Immature natural killer cell (primary cell): Measurements from ENCODE around the gene KCNMB2. TPM values are rescaled to one million over a fixed set of nuclear protein-coding genes. Genes with fewer than 3 reads are reported as not detected.
"Not testable (repeated sequence)": the region's sequence is repeated elsewhere in the genome, so short reads cannot be mapped to it uniquely, and the experiment has no call there.

Experiments
- DNase-seq, 3 donors: peaks; one replicate each; pipeline ENCODE4 v3.0.0; 2022; ENCODE audit warnings: mixed read lengths in 1 of 3
- H3K27ac Mint-ChIP-seq, 6 donors: one replicate each; pipeline ENCODE4 v1.8.0; 2020; ENCODE audit warnings: mixed read lengths in 6 of 6, mild to moderate bottlenecking in 5 of 6, inconsistent platforms in 4 of 6, moderate library complexity in 3 of 6
- H3K27me3 Mint-ChIP-seq, 3 donors: one replicate each; pipeline ENCODE4 v1.8.0; 2020 to 2021; ENCODE audit warnings: low read depth in 3 of 3, mild to moderate bottlenecking in 3 of 3, mixed read lengths in 3 of 3, moderate library complexity in 3 of 3, inconsistent platforms in 1 of 3
- H3K36me3 Mint-ChIP-seq, 3 donors: one replicate each; pipeline ENCODE4 v1.8.0; 2020; ENCODE audit warnings: mixed read lengths in 3 of 3, inconsistent platforms in 2 of 3, mild to moderate bottlenecking in 2 of 3
- H3K4me1 Mint-ChIP-seq, 2 donors: one replicate each; pipeline ENCODE4 v1.8.0; 2020; ENCODE audit warnings: inconsistent platforms in 2 of 2, mild to moderate bottlenecking in 2 of 2, mixed read lengths in 2 of 2, moderate library complexity in 1 of 2
- H3K4me3 Mint-ChIP-seq, 5 donors: one replicate each; pipeline ENCODE4 v1.8.0; 2020; ENCODE audit warnings: mild to moderate bottlenecking in 5 of 5, mixed read lengths in 5 of 5, inconsistent platforms in 3 of 5, moderate library complexity in 3 of 5
- H3K9me3 Mint-ChIP-seq, 6 donors: one replicate each; pipeline ENCODE4 v1.8.0; 2020; ENCODE audit warnings: mild to moderate bottlenecking in 6 of 6, mixed read lengths in 6 of 6, inconsistent platforms in 4 of 6, moderate library complexity in 3 of 6
- polyA plus RNA-seq, 3 donors: library from polyadenylated mRNA; unstranded; fragments of 300-500 nt; fragmentation: Illumina TruSeq; gene quantifications; one replicate each; pipeline ENCODE4 v1.2.3, GENCODE V29; 2021

Gene KCNMB2
- polyA plus RNA-seq, 3 donors from 2014 or later: not detected

DNA sequence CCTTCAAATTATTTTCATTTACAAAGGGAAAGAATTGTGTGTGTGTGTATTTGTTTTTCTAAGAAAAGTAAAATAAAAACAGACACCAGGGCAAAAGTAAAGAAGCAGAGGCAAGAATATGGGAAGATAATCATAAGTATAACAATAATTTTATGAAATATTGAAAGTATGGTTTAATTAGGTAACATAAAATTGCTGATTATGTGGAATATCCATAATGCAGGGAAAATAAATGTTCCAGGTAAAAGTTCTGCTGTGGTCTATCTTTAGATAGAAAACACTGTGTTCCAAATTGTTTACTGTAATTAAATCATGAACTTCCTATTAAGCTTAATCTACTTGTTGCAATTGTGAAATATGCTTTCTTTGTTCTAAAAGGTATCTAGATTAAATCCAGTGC is 25.7 kb upstream of the KCNMB2 start:
- no peaks in the 10 kb centered on the region for H3K27me3 Mint-ChIP-seq
- no peaks in the 10 kb centered on the region for H3K4me1 Mint-ChIP-seq

DNA sequence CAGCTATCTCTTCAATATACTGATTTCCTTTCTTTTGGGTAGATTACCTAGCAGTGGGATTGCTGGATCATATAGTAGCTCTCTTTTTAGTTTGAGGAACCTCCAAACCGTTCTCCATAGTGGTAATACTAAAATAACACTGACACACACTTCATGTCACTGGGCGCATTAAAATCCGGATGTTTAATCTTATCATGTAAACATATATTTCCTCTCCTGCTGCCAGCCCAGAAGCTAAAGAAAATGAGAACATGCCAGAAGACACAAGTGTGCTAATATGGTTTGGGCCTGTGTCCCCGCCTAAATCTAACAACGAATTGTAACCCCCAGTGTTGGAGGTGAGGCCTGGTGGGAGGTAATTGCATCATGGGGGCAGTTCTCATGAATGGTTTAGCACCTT is 23.6 kb upstream of the KCNMB2 start:
- no peak for DNase-seq
- Mint-ChIP-seq H3K4me3 (no peak overlapping the region), H3K27ac (no peak overlapping the region), H3K4me1 (no peaks in the 10 kb centered on the region), H3K27me3 (no peaks in the 10 kb centered on the region), H3K9me3 (peaks cover 0 to 3% (median 0%) of the 10 kb centered on the region in 6 donors), H3K36me3 (no peaks in the 10 kb centered on the region)

More for the DNA sequence above, 25.7 kb upstream of the KCNMB2 start:
- peaks cover 0 to 3% (median 0%) of the 10 kb centered on the region in 6 donors for H3K9me3 Mint-ChIP-seq
- no peak overlapping the region for H3K4me3 Mint-ChIP-seq
- H3K36me3 Mint-ChIP-seq: no peaks in the 10 kb centered on the region
- H3K27ac Mint-ChIP-seq: no peak overlapping the region
- no peak for DNase-seq

DNA sequence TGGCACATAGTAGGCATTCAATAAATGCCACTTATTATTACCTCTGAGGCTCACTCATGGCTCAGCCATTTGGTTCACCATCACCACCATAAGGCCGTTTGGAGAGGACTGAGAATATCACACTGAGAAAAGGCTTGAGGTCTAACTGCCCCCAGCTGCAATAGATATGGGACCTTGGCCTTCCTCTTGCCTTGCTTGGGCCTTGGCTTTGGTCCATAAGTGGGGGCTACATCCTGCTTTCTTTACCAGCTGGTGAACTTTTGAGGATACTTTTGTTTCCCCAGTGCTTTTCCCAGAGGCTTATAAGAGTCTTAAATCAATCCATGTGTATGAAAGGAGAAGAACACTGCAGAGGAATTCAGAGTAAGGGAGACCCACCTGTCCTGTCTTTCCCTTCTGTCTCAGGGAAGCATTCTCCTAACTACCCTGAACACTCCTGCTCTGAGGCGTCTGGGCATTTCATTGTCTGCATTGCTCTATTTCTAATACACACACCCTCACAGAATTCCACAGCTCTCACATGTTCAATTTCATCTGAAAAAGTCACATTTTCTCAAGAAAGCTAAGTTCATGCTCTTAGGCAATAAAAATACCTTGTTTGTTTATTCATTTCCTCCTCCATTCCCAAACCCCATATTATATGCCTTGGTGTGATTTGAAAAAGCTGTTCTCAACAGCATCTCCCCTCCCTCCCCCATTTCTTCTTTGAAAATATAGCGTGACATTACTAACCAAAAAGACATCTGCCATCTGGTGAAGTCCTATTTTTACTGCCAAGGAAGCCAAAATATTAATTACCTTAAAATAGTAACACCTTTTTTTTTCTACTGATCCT is 22.5 kb upstream of the KCNMB2 start:
- no peaks in the 10 kb centered on the region for H3K4me1 Mint-ChIP-seq
- no peaks in the 10 kb centered on the region for H3K27me3 Mint-ChIP-seq
- peaks cover 0 to 3% (median 0%) of the 10 kb centered on the region in 6 donors for H3K9me3 Mint-ChIP-seq
- H3K36me3 Mint-ChIP-seq: no peaks in the 10 kb centered on the region
- H3K27ac Mint-ChIP-seq: no peak overlapping the region
- no peak overlapping the region for H3K4me3 Mint-ChIP-seq
- no peak for DNase-seq

DNA sequence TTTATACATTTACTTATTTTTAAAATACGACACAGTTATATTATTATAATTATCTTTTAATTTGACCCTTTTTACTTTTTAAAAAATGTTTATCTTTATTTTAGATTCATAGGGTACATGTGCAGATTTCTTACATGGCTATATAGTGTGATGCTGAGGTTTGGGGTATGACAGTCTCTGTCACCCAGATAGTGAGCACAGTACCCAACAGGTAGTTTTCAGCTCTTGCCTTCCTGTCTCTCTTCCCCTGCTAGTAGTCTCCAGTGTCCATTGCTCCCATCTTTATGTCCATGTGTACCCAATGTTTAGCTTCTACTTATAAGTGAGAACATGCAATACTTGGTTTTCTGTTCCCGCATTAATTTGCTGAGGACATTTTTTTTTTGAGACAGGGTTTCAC is 21.8 kb upstream of the KCNMB2 start:
- Mint-ChIP-seq H3K4me1 (no peaks in the 10 kb centered on the region), H3K4me3 (no peak overlapping the region), H3K9me3 (peaks cover 0 to 3% (median 0%) of the 10 kb centered on the region in 6 donors)

DNA sequence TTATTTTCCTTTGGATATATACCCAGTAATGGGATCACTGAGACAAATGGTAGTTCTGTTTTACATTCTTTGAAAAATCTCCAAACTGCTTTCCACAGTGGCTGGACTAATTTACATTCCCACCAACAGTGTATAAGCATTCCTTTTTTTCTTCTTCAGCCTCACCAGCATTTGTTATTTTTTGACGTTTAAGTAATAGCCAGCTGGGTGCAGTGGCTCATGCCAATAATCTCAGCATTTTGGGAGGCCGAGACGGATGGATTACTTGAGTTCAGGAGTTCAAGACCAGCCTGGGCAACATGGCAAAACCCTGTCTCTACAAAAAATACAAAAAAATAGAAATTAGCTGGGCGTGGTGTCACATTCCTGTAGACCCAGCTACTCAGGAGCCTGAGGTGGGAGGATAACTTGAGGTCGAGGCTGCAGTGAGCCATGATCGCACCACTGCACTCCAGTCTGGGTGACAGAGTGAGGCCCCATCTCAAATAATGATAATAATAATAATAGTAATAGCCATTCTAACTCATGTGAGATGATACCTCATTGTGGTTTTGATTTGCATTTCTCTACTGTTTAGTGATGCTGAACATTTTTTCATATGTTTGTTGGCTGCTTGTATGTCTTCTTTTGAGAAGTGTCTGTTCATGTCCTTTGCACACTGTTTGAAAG is 21.0 kb upstream of the KCNMB2 start:
- H3K4me1 Mint-ChIP-seq, DNase-seq, H3K36me3 Mint-ChIP-seq, H3K27me3 Mint-ChIP-seq, H3K9me3 Mint-ChIP-seq, H3K27ac Mint-ChIP-seq, H3K4me3 Mint-ChIP-seq: not testable (repeated sequence)

More for the DNA sequence above, 21.8 kb upstream of the KCNMB2 start:
- no peak for DNase-seq
- no peaks in the 10 kb centered on the region for H3K27me3 Mint-ChIP-seq
- no peaks in the 10 kb centered on the region for H3K36me3 Mint-ChIP-seq
- H3K27ac Mint-ChIP-seq: no peak overlapping the region

DNA sequence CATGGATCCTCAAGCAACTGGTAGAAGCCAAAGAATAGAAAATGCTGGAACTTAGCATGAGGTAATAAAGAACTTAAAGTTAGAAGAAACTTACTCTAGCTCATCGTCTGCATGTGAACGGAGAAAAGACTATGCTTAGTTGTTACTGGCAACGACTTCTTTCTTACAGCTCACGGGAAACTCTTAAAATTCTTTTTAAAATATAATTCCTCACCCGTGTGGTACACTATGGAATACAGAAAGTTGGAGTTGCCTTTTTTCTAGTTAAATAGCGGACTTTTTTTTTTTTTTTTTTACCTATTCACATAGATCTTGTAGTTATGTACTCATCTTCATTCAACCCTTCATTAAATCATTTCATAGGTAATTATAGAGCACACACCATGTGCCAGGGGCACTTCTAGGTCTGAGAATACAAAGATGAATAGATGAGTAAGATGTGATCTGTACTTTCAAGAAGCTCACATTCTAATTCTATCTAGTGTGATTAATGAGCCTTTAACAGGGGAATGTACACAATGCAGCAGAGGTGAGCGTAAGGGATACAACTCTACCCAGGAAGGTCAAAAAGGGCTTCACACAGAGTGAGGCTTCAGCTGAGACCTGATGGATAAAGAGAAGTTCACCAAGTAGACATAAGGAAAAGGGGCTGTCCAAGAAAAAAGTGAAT is 18.4 kb upstream of the KCNMB2 start:
- H3K36me3 Mint-ChIP-seq: no peaks in the 10 kb centered on the region
- H3K27me3 Mint-ChIP-seq: no peaks in the 10 kb centered on the region
- H3K4me3 Mint-ChIP-seq: no peak overlapping the region
- H3K27ac Mint-ChIP-seq: no peak overlapping the region
- DNase-seq: no peak
- H3K9me3 Mint-ChIP-seq: peaks cover 0 to 3% (median 0%) of the 10 kb centered on the region in 6 donors
- no peaks in the 10 kb centered on the region for H3K4me1 Mint-ChIP-seq

DNA sequence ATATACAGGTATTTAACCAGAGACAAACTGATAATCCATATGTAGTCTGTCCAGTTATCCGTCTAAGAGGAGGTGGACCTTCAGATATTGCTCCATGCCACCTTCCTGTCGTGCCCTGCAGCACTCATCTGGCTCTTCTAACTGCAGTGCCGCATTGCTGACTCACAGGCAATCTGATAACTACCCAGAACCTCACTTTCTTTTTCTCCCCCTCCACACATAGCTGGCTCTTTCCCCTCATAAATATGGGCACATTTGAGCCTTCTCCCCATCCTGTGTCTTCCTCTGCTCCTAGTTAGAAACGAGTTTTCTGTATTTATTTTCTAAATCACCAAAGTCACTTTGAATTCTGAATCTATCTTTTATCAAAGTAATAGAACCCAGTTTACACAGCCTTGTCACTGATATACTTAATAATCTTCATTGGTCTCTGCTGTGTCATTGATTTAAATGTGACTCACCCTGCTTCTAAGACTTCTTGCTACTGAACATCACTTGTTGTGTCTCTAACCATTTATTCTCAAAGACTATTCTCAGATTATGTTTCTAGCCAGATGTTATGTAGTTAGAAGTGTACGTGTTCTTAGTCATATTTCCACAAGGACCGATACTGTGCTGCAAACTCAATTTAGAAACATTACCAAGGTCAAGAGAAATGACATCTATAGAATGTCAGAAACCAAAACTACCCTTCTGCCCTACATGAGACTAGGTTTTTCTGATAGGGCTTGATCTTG is 17.4 kb upstream of the KCNMB2 start:
- Mint-ChIP-seq H3K36me3 (no peaks in the 10 kb centered on the region), H3K4me3 (no peak overlapping the region), H3K4me1 (no peaks in the 10 kb centered on the region), H3K27ac (no peak overlapping the region), H3K9me3 (peaks cover 0 to 3% (median 0%) of the 10 kb centered on the region in 6 donors), H3K27me3 (peaks cover 0 to 2% (median 0%) of the 10 kb centered on the region in 3 donors)
- DNase-seq: no peak

DNA sequence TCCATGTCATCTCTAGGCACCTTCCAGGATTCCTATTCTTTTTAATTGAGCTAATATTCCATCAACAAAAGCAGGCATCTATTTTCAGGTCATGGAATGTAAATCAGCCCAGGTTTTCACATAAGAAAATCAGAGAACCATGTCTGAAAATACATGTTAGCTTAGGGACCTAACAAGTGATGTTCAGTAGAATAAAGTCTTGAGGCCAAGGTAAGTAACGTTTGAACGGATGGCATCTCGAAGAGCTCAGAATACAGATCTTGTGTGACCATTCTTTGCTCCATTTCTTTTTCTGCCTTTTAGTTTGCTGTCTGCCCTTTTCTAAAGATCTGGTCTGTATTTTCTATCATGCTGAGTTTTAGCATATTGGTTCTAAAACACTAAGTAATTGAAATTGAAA is 16.5 kb upstream of the KCNMB2 start:
- no peak overlapping the region for H3K27ac Mint-ChIP-seq
- no peak overlapping the region for H3K4me3 Mint-ChIP-seq
- H3K27me3 Mint-ChIP-seq: peaks cover 0 to 2% (median 0%) of the 10 kb centered on the region in 3 donors
- no peaks in the 10 kb centered on the region for H3K36me3 Mint-ChIP-seq
- H3K4me1 Mint-ChIP-seq: no peaks in the 10 kb centered on the region
- H3K9me3 Mint-ChIP-seq: peaks cover 0 to 3% (median 0%) of the 10 kb centered on the region in 6 donors
- no peak for DNase-seq

DNA sequence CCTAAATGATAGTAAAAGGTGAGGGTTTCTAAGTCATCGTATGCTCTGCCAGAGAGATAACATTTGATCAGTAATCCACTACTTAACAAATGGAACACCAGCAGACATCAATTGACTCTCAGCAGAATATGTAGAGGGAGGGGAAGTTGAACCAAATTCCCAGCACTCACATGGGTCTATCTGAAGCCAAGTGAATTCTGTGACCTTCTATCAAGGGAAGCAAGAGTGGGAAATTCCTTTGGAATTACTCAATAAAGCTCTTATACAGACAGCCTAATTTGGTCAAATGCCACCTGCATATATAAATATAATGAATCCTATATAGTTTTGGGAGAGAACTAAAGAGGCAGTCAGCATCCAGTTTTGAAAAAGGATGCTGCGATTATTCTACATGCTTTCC is 15.8 kb upstream of the KCNMB2 start:
- H3K27me3 Mint-ChIP-seq: peaks cover 0 to 2% (median 0%) of the 10 kb centered on the region in 3 donors
- no peak for DNase-seq
- peaks cover 0 to 3% (median 0%) of the 10 kb centered on the region in 6 donors for H3K9me3 Mint-ChIP-seq
- H3K36me3 Mint-ChIP-seq: no peaks in the 10 kb centered on the region
- H3K4me1 Mint-ChIP-seq: no peaks in the 10 kb centered on the region
- no peak overlapping the region for H3K27ac Mint-ChIP-seq
- no peak overlapping the region for H3K4me3 Mint-ChIP-seq

DNA sequence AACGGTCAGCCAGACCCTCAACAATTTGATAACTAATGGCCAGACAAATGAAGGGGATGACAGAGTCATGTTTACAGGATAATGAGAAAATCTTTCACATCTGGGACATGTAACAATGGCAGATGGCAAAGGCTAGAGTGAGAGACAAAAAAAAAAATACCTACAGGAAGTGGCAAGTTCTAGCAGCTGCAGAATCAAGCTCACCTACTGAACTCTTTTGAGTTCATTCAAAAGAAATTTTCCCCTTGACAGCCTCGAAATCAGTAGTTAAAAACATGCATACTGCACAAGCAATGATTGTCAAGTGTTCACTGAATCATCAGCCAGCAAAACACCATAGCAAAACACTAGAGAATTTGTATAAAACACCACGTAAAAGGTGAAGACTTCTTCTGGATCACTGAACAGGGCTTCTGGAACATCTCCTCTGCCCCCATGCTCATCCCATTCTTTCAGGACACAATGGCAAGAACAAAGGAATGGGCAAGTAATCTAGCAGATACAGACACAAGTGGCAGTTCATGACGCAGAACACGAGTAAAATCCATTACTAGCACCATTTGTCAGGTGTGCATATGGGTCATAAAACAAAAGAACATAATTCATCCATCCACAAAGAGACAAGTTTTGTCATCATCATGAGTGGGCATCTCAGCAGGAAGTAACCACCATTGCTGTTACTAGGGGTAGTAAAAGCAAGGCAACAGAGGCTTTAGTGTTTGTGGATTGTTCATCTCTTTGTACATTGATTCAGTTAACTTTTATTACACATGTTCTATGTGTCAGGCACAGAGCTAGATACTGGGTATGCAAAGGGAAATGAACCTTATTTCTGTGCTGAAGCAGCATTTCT is 13.8 kb upstream of the KCNMB2 start:
- peaks cover 0 to 2% (median 0%) of the 10 kb centered on the region in 3 donors for H3K27me3 Mint-ChIP-seq
- no peak overlapping the region for H3K27ac Mint-ChIP-seq

DNA sequence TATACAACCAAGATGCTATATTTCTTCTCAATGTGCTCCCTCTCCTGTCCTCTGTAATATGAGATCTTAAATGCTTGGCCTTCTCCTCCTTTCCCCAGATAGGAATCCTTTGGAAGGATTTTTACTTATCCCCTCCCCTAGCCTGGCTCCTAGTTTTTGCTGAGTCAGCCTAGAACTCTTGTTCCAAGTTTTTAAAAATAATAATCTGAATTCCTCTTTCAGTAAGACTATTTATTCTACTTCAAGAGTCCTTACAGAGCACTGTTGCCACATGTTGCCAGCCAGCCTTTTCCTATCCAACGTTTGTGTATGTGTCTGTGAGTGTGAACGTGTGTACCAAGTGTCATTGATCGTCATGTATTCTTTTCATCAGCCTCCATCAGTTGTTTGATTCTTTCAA is 11.0 kb upstream of the KCNMB2 start:
- no peak overlapping the region for H3K27ac Mint-ChIP-seq
- H3K4me1 Mint-ChIP-seq: no peaks in the 10 kb centered on the region
- H3K4me3 Mint-ChIP-seq: no peak overlapping the region
- H3K27me3 Mint-ChIP-seq: peaks cover 0 to 2% (median 0%) of the 10 kb centered on the region in 3 donors
- H3K9me3 Mint-ChIP-seq: peaks cover 0 to 6% (median 1%) of the 10 kb centered on the region in 6 donors
- no peaks in the 10 kb centered on the region for H3K36me3 Mint-ChIP-seq
- no peak for DNase-seq

More for the DNA sequence above, 13.8 kb upstream of the KCNMB2 start:
- H3K4me1 Mint-ChIP-seq: no peaks in the 10 kb centered on the region
- H3K36me3 Mint-ChIP-seq: no peaks in the 10 kb centered on the region
- H3K4me3 Mint-ChIP-seq: no peak overlapping the region
- H3K9me3 Mint-ChIP-seq: peaks cover 0 to 4% (median 0%) of the 10 kb centered on the region in 6 donors
- DNase-seq: no peak

DNA sequence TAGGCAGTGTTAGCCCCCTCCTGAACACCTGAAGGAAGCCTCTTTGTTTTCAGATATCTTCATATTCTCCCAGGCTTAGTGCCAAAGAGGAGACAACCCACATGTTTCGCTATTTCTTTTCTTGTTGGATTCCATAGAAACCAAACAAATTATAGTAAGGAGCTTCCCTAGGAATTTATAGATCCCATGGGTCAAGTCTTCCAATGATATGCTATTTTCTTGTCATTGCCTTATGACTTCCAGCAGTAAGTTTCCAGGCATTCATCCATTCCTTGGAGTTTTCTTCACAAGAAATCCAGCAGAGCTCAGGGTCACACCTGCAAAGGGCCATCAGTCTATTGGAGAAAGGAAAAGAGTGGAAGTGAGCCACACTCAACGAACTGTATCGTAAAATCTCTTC is 9.9 kb upstream of the KCNMB2 start:
- no peaks in the 10 kb centered on the region for H3K4me1 Mint-ChIP-seq
- peaks cover 0 to 2% (median 0%) of the 10 kb centered on the region in 3 donors for H3K27me3 Mint-ChIP-seq
- DNase-seq: no peak
- no peaks in the 10 kb centered on the region for H3K36me3 Mint-ChIP-seq
- peaks cover 0 to 6% (median 1%) of the 10 kb centered on the region in 6 donors for H3K9me3 Mint-ChIP-seq
- no peak overlapping the region for H3K27ac Mint-ChIP-seq
- H3K4me3 Mint-ChIP-seq: no peak overlapping the region

DNA sequence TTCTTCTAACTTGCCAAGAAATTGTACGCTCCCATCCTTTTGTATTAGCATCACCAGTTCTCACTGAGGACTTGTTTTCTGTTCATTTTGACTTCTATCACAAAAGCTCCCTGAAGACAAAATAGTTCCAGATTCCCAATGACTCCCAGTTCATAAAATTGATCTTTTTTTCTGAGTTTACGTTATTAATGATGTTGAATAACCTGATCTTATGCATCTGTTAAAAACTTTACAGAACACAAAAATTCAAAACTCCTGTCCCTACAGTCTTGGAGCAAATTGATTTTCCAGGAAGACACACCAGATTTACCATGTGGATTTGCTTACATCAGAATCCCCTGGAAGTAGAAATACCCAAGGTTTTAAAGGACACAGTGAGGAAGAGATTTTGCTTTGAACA is 8.3 kb upstream of the KCNMB2 start:
- peaks cover 0 to 9% (median 1%) of the 10 kb centered on the region in 6 donors for H3K9me3 Mint-ChIP-seq
- no peak overlapping the region for H3K27ac Mint-ChIP-seq
- H3K27me3 Mint-ChIP-seq: peaks cover 0 to 2% (median 0%) of the 10 kb centered on the region in 3 donors
- DNase-seq: no peak
- no peak overlapping the region for H3K4me3 Mint-ChIP-seq
- no peaks in the 10 kb centered on the region for H3K4me1 Mint-ChIP-seq
- no peaks in the 10 kb centered on the region for H3K36me3 Mint-ChIP-seq
